ENCODE results near the gene ABI3. TPM values are rescaled to one million over a fixed set of nuclear protein-coding genes. Genes with fewer than 3 reads are reported as not detected.

Gene ABI3
- total and polyA plus RNA-seq, 4 donors: 4.7 to 8.8 (median 5.5) TPM

DNA sequence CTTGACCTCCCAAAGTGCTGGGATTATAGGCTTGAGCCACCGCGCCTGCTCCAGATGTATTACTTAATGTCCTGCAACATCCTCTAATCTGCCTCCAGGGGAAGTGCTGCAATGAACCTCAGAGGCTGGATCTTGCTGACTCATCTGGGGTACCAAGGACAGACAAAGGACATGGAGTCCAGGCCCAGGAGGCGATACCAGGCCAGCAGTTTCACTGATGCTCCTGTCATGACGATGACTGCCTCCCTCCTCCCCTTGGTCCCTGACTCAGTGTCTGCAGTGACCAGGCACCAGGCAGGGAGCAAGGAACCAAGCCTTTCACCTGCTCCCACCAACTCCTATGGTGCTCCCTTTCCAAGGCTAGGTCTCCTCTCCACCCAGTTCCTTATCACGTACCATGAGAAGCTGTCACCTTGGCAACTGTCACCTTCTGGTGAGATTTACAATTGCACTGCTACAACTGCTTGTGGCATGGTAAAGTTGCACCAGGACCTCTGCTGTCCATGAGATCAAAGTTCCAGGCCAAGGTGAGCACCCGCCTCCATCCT, 41.7 kb downstream of the ABI3 start (continued):
- TF ChIP-seq FOXA1 (IDR thresholded peaks at IDR 0.05) (no peak), GABPA (IDR thresholded peaks at IDR 0.05 in 1 of 2, conservative IDR thresholded peaks at IDR 0.05 in 1 of 2) (no peak)

DNA sequence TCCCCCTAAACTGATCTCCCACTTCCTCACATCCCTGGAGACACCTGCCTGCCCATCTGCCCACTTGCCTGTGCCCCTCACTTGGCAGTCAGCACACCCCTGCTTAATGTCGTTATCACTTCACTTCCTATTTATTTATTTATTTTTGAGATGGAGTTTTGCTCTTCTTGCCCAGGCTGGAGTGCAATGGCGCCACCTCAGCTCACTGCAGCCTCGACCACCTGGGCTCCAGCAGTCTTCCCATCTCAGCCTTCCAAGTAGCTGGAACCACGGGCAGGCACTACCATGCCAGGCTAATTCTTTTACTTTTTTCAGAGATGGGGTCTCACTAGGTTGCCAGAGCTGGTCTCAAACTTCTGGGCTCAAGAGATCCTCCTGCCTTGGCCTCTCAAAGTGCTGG, 43.6 kb downstream of the ABI3 start:
- Histone ChIP-seq H3K27me3 (ENCODE audit: control insufficient read depth in 4 of 4, insufficient read depth in 4 of 4, low read length in 3 of 4) (no peaks in the 10 kb centered on the region), H3K36me3 (ENCODE audit: control insufficient read depth in 4 of 4, insufficient read depth in 3 of 4, low read depth in 1 of 4, low read length in 3 of 4) (no peaks in the 10 kb centered on the region), H3K4me3 (ENCODE audit: low read depth in 1 of 3, low read length in 3 of 3) (no peak overlapping the region), H3K9me3 (ENCODE audit: control insufficient read depth in 4 of 4, low read length in 3 of 4) (no peaks in the 10 kb centered on the region), H3K9ac (ENCODE audit: low read depth in 1 of 2, low read length in 2 of 2) (no peak overlapping the region), H3K27ac (ENCODE audit: low read depth in 1 of 2, low read length in 2 of 2) (no peak overlapping the region), H3K4me1 (ENCODE audit: control insufficient read depth in 4 of 4, insufficient read depth in 4 of 4, low read length in 3 of 4) (no peaks in the 10 kb centered on the region)
- WGBS: 64% methylated on average over 4 of the region's 4 CpGs
- DNase-seq (ENCODE audit: low spot score): no peak
- no peak for TF ChIP-seq FOXA2 (IDR thresholded peaks at IDR 0.05)
- TF ChIP-seq RAD21 (IDR thresholded peaks at IDR 0.05): no peak
- no peak for TF ChIP-seq FOXA1 (IDR thresholded peaks at IDR 0.05)
- TF ChIP-seq, protein P1, sequence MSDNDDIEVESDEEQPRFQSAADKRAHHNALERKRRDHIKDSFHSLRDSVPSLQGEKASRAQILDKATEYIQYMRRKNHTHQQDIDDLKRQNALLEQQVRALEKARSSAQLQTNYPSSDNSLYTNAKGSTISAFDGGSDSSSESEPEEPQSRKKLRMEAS (IDR thresholded peaks at IDR 0.05): no peak
- no peak for TF ChIP-seq NR2F2 (IDR thresholded peaks at IDR 0.05)
- TF ChIP-seq JUND (IDR thresholded peaks at IDR 0.05): no peak
- no peak for TF ChIP-seq YY1 (IDR thresholded peaks at IDR 0.05)
- TF ChIP-seq, protein P2, sequence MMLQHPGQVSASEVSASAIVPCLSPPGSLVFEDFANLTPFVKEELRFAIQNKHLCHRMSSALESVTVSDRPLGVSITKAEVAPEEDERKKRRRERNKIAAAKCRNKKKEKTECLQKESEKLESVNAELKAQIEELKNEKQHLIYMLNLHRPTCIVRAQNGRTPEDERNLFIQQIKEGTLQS (IDR thresholded peaks at IDR 0.05): no peak
- no peak for TF ChIP-seq SP1 (IDR thresholded peaks at IDR 0.05)
- TF ChIP-seq GABPA (IDR thresholded peaks at IDR 0.05 in 1 of 2, conservative IDR thresholded peaks at IDR 0.05 in 1 of 2): no peak
- TF ChIP-seq CTCF (IDR thresholded peaks at IDR 0.05; ENCODE audit: low read depth, low read length, missing input control): no peak
- TF ChIP-seq, protein P3, sequence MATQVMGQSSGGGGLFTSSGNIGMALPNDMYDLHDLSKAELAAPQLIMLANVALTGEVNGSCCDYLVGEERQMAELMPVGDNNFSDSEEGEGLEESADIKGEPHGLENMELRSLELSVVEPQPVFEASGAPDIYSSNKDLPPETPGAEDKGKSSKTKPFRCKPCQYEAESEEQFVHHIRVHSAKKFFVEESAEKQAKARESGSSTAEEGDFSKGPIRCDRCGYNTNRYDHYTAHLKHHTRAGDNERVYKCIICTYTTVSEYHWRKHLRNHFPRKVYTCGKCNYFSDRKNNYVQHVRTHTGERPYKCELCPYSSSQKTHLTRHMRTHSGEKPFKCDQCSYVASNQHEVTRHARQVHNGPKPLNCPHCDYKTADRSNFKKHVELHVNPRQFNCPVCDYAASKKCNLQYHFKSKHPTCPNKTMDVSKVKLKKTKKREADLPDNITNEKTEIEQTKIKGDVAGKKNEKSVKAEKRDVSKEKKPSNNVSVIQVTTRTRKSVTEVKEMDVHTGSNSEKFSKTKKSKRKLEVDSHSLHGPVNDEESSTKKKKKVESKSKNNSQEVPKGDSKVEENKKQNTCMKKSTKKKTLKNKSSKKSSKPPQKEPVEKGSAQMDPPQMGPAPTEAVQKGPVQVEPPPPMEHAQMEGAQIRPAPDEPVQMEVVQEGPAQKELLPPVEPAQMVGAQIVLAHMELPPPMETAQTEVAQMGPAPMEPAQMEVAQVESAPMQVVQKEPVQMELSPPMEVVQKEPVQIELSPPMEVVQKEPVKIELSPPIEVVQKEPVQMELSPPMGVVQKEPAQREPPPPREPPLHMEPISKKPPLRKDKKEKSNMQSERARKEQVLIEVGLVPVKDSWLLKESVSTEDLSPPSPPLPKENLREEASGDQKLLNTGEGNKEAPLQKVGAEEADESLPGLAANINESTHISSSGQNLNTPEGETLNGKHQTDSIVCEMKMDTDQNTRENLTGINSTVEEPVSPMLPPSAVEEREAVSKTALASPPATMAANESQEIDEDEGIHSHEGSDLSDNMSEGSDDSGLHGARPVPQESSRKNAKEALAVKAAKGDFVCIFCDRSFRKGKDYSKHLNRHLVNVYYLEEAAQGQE (IDR thresholded peaks at IDR 0.05): no peak
- TF ChIP-seq RXRA (IDR thresholded peaks at IDR 0.05): no peak
- no peak for TF ChIP-seq HNF4A (conservative IDR thresholded peaks at IDR 0.05)
- TF ChIP-seq EGR1 (IDR thresholded peaks at IDR 0.05; ENCODE audit: low read depth in 2 of 2): no peak
- TF ChIP-seq, protein P4, sequence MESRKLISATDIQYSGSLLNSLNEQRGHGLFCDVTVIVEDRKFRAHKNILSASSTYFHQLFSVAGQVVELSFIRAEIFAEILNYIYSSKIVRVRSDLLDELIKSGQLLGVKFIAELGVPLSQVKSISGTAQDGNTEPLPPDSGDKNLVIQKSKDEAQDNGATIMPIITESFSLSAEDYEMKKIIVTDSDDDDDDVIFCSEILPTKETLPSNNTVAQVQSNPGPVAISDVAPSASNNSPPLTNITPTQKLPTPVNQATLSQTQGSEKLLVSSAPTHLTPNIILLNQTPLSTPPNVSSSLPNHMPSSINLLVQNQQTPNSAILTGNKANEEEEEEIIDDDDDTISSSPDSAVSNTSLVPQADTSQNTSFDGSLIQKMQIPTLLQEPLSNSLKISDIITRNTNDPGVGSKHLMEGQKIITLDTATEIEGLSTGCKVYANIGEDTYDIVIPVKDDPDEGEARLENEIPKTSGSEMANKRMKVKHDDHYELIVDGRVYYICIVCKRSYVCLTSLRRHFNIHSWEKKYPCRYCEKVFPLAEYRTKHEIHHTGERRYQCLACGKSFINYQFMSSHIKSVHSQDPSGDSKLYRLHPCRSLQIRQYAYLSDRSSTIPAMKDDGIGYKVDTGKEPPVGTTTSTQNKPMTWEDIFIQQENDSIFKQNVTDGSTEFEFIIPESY (IDR thresholded peaks at IDR 0.05): no peak
- TF ChIP-seq TAF1 (conservative IDR thresholded peaks at IDR 0.05): no peak
- TF ChIP-seq HNF4G (IDR thresholded peaks at IDR 0.05): no peak
